ENCODE results near the gene MATK. TPM values are rescaled to one million over a fixed set of nuclear protein-coding genes. Genes with fewer than 3 reads are reported as not detected.

The MATK gene
- polyA plus RNA-seq, 1 experiment: not detected

GRCh38 chr19:3773814-3774515 is 12.2 kb downstream of the MATK start:
- Histone ChIP-seq H3K4me3 (ENCODE audit: low read depth, low read length) (no peak overlapping the region), H3K27ac (ENCODE audit: low read depth, low read length) (no peak overlapping the region), H3K27me3 (ENCODE audit: control insufficient read depth, insufficient read depth, low read length) (peaks cover 4% of the 10 kb centered on the region), H3K9me3 (ENCODE audit: control insufficient read depth, insufficient read depth, low read length) (peaks cover 13% of the 10 kb centered on the region; the same call in 1 of the 2 replicates)
- POLR2A ChIA-PET: no interaction called here
- no peak for TF ChIP-seq CTCF (IDR thresholded peaks at IDR 0.05; ENCODE audit: low read depth, low read length)
- CTCF ChIA-PET: no interaction called here
- DNase-seq (ENCODE audit: low read depth, low spot score): no peak

- H3K9me3 ChIP-seq (ENCODE audit: control insufficient read depth, insufficient read depth, low read length): no peaks in the 10 kb centered on the region; the same call in 1 of the 2 replicates
- peaks cover 4% of the 10 kb centered on the region for H3K27me3 ChIP-seq (ENCODE audit: control insufficient read depth, insufficient read depth, low read length)
- no peak for TF ChIP-seq CTCF (IDR thresholded peaks at IDR 0.05; ENCODE audit: low read depth, low read length)
- H3K27ac ChIP-seq (ENCODE audit: low read depth, low read length): no peak within 1 kb of the TSS
- DNase-seq (ENCODE audit: low read depth, low spot score): no peak
- ChIA-PET POLR2A (no interaction called here), CTCF (no interaction called here)
- H3K4me3 ChIP-seq (ENCODE audit: low read depth, low read length): no peak within 1 kb of the TSS
Measured at GRCh38 chr19:3771906-3772455, 14.2 kb downstream of the MATK start, which contains the start of gene RAX2. RAX2 (minus strand) TSS chr19:3772228; CDS start chr19:3771742, 486 bp downstream.

- H3K27me3 ChIP-seq (ENCODE audit: control insufficient read depth, insufficient read depth, low read length): peaks cover 4% of the 10 kb centered on the region
- ChIA-PET POLR2A (no interaction called here), CTCF (no interaction called here)
- no peak overlapping the region for H3K4me3 ChIP-seq (ENCODE audit: low read depth, low read length)
- H3K9me3 ChIP-seq (ENCODE audit: control insufficient read depth, insufficient read depth, low read length): no peaks in the 10 kb centered on the region; the same call in 1 of the 2 replicates
- no peak overlapping the region for H3K27ac ChIP-seq (ENCODE audit: low read depth, low read length)
- DNase-seq (ENCODE audit: low read depth, low spot score): no peak
- no peak for TF ChIP-seq CTCF (IDR thresholded peaks at IDR 0.05; ENCODE audit: low read depth, low read length)
Measured at GRCh38 chr19:3771000-3771905, 14.9 kb downstream of the MATK start.

- ChIA-PET POLR2A (no interaction called here), CTCF (no interaction called here)
- DNase-seq (ENCODE audit: low read depth, low spot score): no peak
- Histone ChIP-seq H3K9me3 (ENCODE audit: control insufficient read depth, insufficient read depth, low read length) (no peaks in the 10 kb centered on the region; the same call in 1 of the 2 replicates), H3K4me3 (ENCODE audit: low read depth, low read length) (no peak overlapping the region), H3K27ac (ENCODE audit: low read depth, low read length) (no peak overlapping the region), H3K27me3 (ENCODE audit: control insufficient read depth, insufficient read depth, low read length) (peaks cover 4% of the 10 kb centered on the region)
- no peak for TF ChIP-seq CTCF (IDR thresholded peaks at IDR 0.05; ENCODE audit: low read depth, low read length)
Measured at GRCh38 chr19:3770136-3770999, 15.8 kb downstream of the MATK start.

Measured in AG04450 (cell line).